Measurements from ENCODE around the gene STIM2. TPM values are rescaled to one million over a fixed set of nuclear protein-coding genes. Genes with fewer than 3 reads are reported as not detected.

Gene STIM2
- polyA plus RNA-seq, 3 donors, result 37.9 to 42.6 (median 41.7) TPM

GRCh38 chr4:26978387-26979053 lies 117.9 kb downstream of the STIM2 start:
- no peak for DNase-seq (ENCODE audit: extremely low read depth in 1 of 11, low read depth in 9 of 11, low spot score in 4 of 11)

GRCh38 chr4:26984896-26985295 lies 124.3 kb downstream of the STIM2 start:
- DNase-seq (ENCODE audit: extremely low read depth in 1 of 11, low read depth in 9 of 11, low spot score in 4 of 11), result no peak

- no peak for DNase-seq (ENCODE audit: extremely low read depth in 1 of 11, low read depth in 9 of 11, low spot score in 4 of 11)
These were observed 125.2 kb downstream of the STIM2 start for GRCh38 chr4:26985873-26986272.

- no peak for DNase-seq (ENCODE audit: extremely low read depth in 1 of 11, low read depth in 9 of 11, low spot score in 4 of 11)
These were observed 126.5 kb downstream of the STIM2 start for GRCh38 chr4:26987191-26987590.

GRCh38 chr4:26991057-26991456 lies 130.4 kb downstream of the STIM2 start:
- no peak for DNase-seq (ENCODE audit: extremely low read depth in 1 of 11, low read depth in 9 of 11, low spot score in 4 of 11)

- no peak for DNase-seq (ENCODE audit: extremely low read depth in 1 of 11, low read depth in 9 of 11, low spot score in 4 of 11)
These were observed 132.2 kb downstream of the STIM2 start for GRCh38 chr4:26992657-26993361.

- no peak for DNase-seq (ENCODE audit: extremely low read depth in 1 of 11, low read depth in 9 of 11, low spot score in 4 of 11)
These were observed 132.9 kb downstream of the STIM2 start for GRCh38 chr4:26993539-26993938.

GRCh38 chr4:26993967-26994366 lies 133.3 kb downstream of the STIM2 start:
- no peak for DNase-seq (ENCODE audit: extremely low read depth in 1 of 11, low read depth in 9 of 11, low spot score in 4 of 11)

GRCh38 chr4:26995316-26995715 lies 134.7 kb downstream of the STIM2 start:
- DNase-seq (ENCODE audit: extremely low read depth in 1 of 11, low read depth in 9 of 11, low spot score in 4 of 11), result no peak

- no peak for DNase-seq (ENCODE audit: extremely low read depth in 1 of 11, low read depth in 9 of 11, low spot score in 4 of 11)
These were observed 136.1 kb downstream of the STIM2 start for GRCh38 chr4:26996745-26997144.

- DNase-seq (ENCODE audit: extremely low read depth in 1 of 11, low read depth in 9 of 11, low spot score in 4 of 11), result no peak
These were observed 139.0 kb downstream of the STIM2 start for GRCh38 chr4:26999689-27000088.

GRCh38 chr4:27000122-27000521 lies 139.5 kb downstream of the STIM2 start:
- DNase-seq (ENCODE audit: extremely low read depth in 1 of 11, low read depth in 9 of 11, low spot score in 4 of 11), result no peak

- DNase-seq (ENCODE audit: extremely low read depth in 1 of 11, low read depth in 9 of 11, low spot score in 4 of 11), result no peak
These were observed 140.2 kb downstream of the STIM2 start for GRCh38 chr4:27000820-27001219.

- DNase-seq (ENCODE audit: extremely low read depth in 1 of 11, low read depth in 9 of 11, low spot score in 4 of 11), result no peak
These were observed 140.9 kb downstream of the STIM2 start for GRCh38 chr4:27001398-27002164.

- no peak for DNase-seq (ENCODE audit: extremely low read depth in 1 of 11, low read depth in 9 of 11, low spot score in 4 of 11)
These were observed 143.0 kb downstream of the STIM2 start for GRCh38 chr4:27003642-27004113.

GRCh38 chr4:27005501-27005900 lies 144.9 kb downstream of the STIM2 start:
- DNase-seq (ENCODE audit: extremely low read depth in 1 of 11, low read depth in 9 of 11, low spot score in 4 of 11), result no peak

GRCh38 chr4:27005905-27006590 lies 145.4 kb downstream of the STIM2 start:
- no peak for DNase-seq (ENCODE audit: extremely low read depth in 1 of 11, low read depth in 9 of 11, low spot score in 4 of 11)

GRCh38 chr4:27006646-27007045 lies 146.0 kb downstream of the STIM2 start:
- no peak for DNase-seq (ENCODE audit: extremely low read depth in 1 of 11, low read depth in 9 of 11, low spot score in 4 of 11)

GRCh38 chr4:27007507-27007906 lies 146.9 kb downstream of the STIM2 start:
- no peak for DNase-seq (ENCODE audit: extremely low read depth in 1 of 11, low read depth in 9 of 11, low spot score in 4 of 11)
